Fibroblast of villous mesenchyme (primary cell): ENCODE results near the gene TMEM132D. TPM values are rescaled to one million over a fixed set of nuclear protein-coding genes. Genes with fewer than 3 reads are reported as not detected.

Experiments
- DNase-seq: peaks from one replicate; pipeline ENCODE4 v3.0.0-alpha.2; 2010; ENCODE audit warnings: low read depth
- H3K4me3 ChIP-seq: 2 replicates; pipeline ENCODE4 v1.5.1; 2011; ENCODE audit warnings: low read depth, mild to moderate bottlenecking, low read length
- total RNA-seq: library from RNA; depleted of rRNA; stranded (reverse); fragments of >200 nt; gene quantifications from 2 replicates; pipeline ENCODE4 v1.2.3, GENCODE V29; 2012
- TF ChIP-seq, protein P1 (sequence below): IDR thresholded peaks from 2 replicates; pipeline ENCODE4 v1.5.1; 2012; ENCODE audit warnings: low read depth, mild to moderate bottlenecking, low read length; ENCODE audit not compliant: insufficient read depth

TMEM132D gene
- total RNA-seq, 1 donor: not detected

DNA sequence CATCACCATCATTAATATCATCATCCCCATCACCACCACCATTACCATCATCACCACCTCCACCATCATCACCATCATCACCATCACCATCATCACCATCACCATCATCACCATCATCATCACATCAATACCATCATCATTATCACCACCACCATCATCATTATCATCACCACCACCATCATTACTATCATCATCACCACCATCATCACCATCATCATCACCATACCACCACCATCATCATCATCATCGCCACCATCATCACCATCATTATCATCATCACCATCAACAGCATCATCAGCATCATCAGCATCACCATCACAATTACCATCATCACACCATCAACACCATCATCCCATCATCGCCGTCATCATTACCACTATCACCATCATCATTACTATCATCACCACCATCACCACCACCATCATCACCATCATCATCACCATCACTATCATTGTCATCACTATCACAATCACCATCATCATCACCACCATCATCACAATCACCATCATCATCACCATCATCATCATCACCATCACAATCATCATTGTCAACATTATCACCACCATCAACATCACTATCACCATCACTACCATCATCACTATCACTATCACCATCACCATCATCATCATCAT is 767.0 kb downstream of the TMEM132D start:
- no peak for DNase-seq
- TF ChIP-seq, protein P1, sequence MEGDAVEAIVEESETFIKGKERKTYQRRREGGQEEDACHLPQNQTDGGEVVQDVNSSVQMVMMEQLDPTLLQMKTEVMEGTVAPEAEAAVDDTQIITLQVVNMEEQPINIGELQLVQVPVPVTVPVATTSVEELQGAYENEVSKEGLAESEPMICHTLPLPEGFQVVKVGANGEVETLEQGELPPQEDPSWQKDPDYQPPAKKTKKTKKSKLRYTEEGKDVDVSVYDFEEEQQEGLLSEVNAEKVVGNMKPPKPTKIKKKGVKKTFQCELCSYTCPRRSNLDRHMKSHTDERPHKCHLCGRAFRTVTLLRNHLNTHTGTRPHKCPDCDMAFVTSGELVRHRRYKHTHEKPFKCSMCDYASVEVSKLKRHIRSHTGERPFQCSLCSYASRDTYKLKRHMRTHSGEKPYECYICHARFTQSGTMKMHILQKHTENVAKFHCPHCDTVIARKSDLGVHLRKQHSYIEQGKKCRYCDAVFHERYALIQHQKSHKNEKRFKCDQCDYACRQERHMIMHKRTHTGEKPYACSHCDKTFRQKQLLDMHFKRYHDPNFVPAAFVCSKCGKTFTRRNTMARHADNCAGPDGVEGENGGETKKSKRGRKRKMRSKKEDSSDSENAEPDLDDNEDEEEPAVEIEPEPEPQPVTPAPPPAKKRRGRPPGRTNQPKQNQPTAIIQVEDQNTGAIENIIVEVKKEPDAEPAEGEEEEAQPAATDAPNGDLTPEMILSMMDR: no peak
- H3K4me3 ChIP-seq: no peak overlapping the region

DNA sequence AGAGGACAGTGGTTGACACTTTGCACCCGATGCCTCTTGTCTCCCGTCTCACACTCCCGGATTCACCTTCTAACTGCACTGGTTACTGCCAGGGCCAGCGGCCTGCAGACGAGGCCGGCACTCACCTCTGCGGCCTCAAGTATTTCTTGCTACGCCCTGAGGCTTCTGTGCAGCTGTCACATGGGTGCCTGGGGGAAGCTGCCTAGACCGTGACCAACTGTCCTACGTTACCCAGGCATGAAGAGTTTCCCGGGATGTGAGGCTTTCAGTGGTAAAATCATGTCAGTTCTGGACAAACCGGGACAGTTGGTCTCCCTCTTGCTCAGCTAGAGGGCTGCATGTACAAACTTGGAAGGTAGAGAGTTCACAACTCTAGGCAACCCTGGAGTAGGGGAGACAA is 776.1 kb downstream of the TMEM132D start:
- no peak for DNase-seq
- TF ChIP-seq, protein P1: no peak
- no peak overlapping the region for H3K4me3 ChIP-seq

DNA sequence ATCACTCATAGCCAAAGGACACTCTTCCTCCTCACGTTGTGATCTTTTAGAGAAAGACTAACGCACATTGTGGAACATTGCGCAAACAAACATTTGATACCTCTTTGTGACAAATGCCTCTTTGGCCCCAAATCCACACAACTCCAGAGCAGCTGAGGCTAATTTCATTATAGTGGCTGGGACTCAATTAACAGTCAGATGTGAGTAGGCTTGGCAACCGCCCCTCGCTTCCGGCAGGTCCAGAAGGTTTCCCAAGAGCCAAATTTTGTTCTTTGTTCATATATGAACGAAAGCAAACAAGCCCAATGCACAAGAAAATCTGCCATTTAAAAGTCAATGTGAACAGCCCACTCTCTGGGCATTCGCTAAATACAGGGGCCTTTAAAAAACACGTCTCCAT is 776.6 kb downstream of the TMEM132D start:
- DNase-seq: no peak
- no peak overlapping the region for H3K4me3 ChIP-seq
- TF ChIP-seq, protein P1: no peak

DNA sequence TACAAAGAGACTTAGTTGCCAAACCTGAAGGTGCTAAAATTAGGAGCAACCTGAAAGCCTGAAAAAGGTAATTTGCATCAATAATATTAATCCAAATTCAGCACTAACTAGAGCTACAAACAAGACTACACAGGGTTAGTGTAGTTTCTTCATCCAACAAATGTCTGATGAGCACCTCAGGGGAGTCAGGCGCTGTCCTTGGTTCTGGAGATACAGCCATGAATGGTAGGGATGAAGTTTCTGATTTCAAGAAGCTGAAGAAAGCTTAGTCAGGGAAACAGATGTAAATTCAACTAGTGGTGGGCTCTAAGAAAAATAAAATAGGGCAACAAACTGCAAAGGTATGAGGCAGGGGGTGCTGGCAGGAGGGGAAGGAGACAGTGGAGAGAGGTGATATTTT is 784.3 kb downstream of the TMEM132D start:
- TF ChIP-seq, protein P1: no peak
- DNase-seq: no peak
- H3K4me3 ChIP-seq: no peak overlapping the region

DNA sequence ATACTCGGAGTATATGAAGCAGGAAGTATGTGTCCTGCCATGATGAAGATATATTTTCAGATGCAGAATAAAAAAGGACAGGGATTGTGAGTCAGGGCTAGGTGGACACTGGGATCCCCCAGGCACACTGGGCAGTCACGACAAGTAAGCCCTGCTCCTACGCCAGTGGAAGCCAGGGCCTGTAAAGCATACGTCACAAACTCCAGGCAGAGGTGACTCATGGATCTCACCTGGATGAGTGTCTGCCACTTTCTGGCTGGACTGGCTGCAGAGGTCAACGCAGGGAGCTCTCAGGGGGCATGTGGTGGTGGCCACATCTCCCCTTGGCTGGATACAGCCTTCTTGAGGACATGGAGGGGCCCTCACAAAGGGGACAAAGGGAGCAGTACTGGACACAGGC is 788.3 kb downstream of the TMEM132D start:
- no peak for DNase-seq
- TF ChIP-seq, protein P1: no peak
- no peak overlapping the region for H3K4me3 ChIP-seq

DNA sequence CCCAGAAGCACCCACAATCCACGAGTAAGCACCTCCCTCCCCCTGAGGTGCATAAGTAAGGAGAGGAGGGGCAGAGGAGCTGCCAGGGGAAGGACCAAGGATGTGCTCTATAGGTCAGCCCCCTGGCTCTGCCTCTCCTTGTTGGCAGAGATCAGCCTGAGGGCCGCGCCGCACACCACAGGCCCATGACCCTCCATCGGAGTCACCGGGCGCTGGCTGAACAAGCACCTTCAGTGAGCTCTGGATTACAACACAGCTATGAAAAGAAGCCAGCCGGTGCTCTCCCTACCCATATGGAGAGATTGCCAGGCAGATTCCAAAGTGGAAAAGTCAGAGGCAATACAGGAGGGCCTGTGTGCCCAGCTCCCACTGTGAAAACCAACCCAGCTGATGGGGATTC is 793.2 kb downstream of the TMEM132D start:
- no peak overlapping the region for H3K4me3 ChIP-seq
- no peak for DNase-seq
- TF ChIP-seq, protein P1: no peak

DNA sequence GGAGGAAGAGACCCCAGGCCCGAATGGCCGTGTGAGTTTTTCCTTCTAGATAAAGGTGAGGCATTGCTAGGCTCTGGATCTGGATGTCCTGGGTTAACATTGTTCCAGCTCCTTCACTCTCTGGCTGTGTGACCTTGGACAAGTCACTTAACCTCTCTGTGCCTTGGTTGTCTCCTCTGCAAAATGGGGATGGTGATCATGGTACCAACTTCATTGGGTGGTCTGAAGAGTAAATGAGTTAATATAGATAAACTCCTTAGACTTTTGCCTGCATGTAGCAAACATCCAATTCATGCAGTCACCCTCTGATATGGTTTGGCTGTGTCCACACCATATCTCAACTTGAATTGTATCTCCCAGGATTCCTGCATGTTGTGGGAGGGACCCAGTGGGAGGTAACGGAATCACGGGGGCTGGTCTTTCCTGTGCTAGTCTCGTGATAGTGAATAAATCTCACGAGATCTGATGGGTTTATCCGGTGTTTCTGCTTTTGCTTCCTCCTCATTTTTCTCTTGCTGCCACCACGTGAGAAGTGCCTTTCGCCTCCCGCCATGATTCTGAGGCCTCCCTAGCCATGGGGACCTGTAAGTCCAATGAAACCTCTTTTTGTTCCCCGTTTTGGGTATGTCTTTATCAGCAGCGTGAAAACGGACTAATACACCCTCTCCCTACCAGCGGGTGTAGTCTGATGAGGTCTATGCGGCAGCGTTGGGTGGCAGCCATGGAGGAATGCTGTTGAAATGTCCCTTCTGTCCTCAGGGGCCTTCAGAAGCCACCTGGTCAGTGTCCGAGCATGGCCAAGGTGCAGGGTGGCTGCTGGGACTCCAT is 794.4 kb downstream of the TMEM132D start:
- H3K4me3 ChIP-seq: no peak overlapping the region
- TF ChIP-seq, protein P1: no peak
- DNase-seq: no peak
